ENCODE data around the gene MAP1LC3B2.

DNA sequence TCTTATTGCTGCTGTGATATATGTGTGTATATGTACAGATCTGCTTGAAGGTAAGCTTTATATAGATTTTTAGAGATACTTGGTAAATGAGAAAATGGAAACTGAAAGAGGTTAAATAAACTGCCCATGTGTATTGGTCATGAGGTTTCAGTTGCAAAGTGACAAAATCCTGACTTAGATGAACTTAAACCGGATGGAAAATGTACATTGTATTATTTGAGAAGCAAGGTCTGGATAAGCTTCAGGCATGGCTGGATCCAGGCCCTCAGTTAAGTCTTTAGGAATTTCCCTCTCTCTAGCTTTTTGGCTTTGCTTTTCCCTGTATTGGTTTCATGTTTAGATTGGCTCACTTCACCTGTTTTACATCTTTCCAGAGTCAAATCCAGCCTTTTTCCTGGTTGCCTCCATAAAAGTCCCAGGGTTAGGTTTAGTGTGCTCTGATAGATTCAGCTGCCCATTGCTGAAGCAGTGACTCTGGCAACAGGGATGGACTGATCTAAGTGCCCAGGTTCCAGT lies 21.0 kb upstream of the MAP1LC3B2 start:
- TF ChIP-seq, protein P1, sequence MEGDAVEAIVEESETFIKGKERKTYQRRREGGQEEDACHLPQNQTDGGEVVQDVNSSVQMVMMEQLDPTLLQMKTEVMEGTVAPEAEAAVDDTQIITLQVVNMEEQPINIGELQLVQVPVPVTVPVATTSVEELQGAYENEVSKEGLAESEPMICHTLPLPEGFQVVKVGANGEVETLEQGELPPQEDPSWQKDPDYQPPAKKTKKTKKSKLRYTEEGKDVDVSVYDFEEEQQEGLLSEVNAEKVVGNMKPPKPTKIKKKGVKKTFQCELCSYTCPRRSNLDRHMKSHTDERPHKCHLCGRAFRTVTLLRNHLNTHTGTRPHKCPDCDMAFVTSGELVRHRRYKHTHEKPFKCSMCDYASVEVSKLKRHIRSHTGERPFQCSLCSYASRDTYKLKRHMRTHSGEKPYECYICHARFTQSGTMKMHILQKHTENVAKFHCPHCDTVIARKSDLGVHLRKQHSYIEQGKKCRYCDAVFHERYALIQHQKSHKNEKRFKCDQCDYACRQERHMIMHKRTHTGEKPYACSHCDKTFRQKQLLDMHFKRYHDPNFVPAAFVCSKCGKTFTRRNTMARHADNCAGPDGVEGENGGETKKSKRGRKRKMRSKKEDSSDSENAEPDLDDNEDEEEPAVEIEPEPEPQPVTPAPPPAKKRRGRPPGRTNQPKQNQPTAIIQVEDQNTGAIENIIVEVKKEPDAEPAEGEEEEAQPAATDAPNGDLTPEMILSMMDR (IDR thresholded peaks at IDR 0.05), result no peak
- TF ChIP-seq, protein P2, sequence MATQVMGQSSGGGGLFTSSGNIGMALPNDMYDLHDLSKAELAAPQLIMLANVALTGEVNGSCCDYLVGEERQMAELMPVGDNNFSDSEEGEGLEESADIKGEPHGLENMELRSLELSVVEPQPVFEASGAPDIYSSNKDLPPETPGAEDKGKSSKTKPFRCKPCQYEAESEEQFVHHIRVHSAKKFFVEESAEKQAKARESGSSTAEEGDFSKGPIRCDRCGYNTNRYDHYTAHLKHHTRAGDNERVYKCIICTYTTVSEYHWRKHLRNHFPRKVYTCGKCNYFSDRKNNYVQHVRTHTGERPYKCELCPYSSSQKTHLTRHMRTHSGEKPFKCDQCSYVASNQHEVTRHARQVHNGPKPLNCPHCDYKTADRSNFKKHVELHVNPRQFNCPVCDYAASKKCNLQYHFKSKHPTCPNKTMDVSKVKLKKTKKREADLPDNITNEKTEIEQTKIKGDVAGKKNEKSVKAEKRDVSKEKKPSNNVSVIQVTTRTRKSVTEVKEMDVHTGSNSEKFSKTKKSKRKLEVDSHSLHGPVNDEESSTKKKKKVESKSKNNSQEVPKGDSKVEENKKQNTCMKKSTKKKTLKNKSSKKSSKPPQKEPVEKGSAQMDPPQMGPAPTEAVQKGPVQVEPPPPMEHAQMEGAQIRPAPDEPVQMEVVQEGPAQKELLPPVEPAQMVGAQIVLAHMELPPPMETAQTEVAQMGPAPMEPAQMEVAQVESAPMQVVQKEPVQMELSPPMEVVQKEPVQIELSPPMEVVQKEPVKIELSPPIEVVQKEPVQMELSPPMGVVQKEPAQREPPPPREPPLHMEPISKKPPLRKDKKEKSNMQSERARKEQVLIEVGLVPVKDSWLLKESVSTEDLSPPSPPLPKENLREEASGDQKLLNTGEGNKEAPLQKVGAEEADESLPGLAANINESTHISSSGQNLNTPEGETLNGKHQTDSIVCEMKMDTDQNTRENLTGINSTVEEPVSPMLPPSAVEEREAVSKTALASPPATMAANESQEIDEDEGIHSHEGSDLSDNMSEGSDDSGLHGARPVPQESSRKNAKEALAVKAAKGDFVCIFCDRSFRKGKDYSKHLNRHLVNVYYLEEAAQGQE (IDR thresholded peaks at IDR 0.05; ENCODE audit: insufficient read depth in 1 of 2, low read depth in 2 of 2, low read length in 1 of 2), result no peak
- TF ChIP-seq TCF7L2 (IDR thresholded peaks at IDR 0.05; ENCODE audit: low read depth, low read length) (no peak), POLR2AphosphoS5 (IDR thresholded peaks at IDR 0.05; ENCODE audit: low read depth, low read length) (no peak)
